K562 (cell line): ENCODE data around the gene SHANK1. TPM values are rescaled to one million over a fixed set of nuclear protein-coding genes. Genes with fewer than 3 reads are reported as not detected.

Source experiments
- ATF2 ChIP-seq: sonication (generic); formaldehyde crosslinking; IDR thresholded peaks from 2 replicates; pipeline ENCODE4 v1.8.1; 2022; ENCODE audit warnings: missing genetic modification reagents
- CEBPZ ChIP-seq: fragments of 150-350 bp; IDR thresholded peaks from 2 replicates; pipeline ENCODE4 v1.6.1; 2014; ENCODE audit warnings: low read depth, mild to moderate bottlenecking, low read length, borderline replicate concordance
- E2F3 ChIP-seq: fragments of 250-450 bp; sonication (Bioruptor Pico); IDR thresholded peaks from 2 replicates; pipeline ENCODE4 v1.4.0; 2020; ENCODE audit warnings: mild to moderate bottlenecking
- GTF2E2 ChIP-seq: fragments of 200-800 bp; sonication (Bioruptor generic); IDR thresholded peaks from 2 replicates; pipeline ENCODE4 v1.6.1; 2016; ENCODE audit warnings: missing genetic modification characterization, missing compliant biosample characterization
- HMG20B ChIP-seq: fragments of 250-450 bp; sonication (Bioruptor Pico); IDR thresholded peaks from 2 replicates; pipeline ENCODE4 v1.5.0; 2021; ENCODE audit warnings: mild to moderate bottlenecking
- ILF3 ChIP-seq: fragments of 450-650 bp; IDR thresholded peaks from 2 replicates; pipeline ENCODE4 v1.6.1; 2018; ENCODE audit warnings: antibody characterized with exemption, mild to moderate bottlenecking, moderate library complexity, borderline replicate concordance
- MAFK ChIP-seq: IDR thresholded peaks from 2 replicates; pipeline ENCODE4 v1.6.1; 2011; ENCODE audit warnings: low read length, improper control_type of control experiment
- MCM5 ChIP-seq: fragments of 450-650 bp; IDR thresholded peaks from 2 replicates; pipeline ENCODE4 v1.6.1; 2016; ENCODE audit warnings: low read depth
- MTA1 ChIP-seq: fragments of 450-650 bp; IDR thresholded peaks from 2 replicates; pipeline ENCODE4 v1.6.1; 2017; ENCODE audit warnings: borderline replicate concordance
- POLR3G ChIP-seq: IDR thresholded peaks from 2 replicates; pipeline ENCODE4 v1.6.1; 2011; ENCODE audit not compliant: insufficient read length, insufficient replicate concordance; ENCODE audit errors: extremely low read depth
- PURB ChIP-seq: sonication (generic); formaldehyde crosslinking; IDR thresholded peaks from 2 replicates; pipeline ENCODE4 v1.9.0; 2021; ENCODE audit warnings: low read depth, mild to moderate bottlenecking, missing genetic modification reagents
- STAT5B ChIP-seq: fragments of 250-450 bp; sonication (Bioruptor Pico); IDR thresholded peaks from 2 replicates; pipeline ENCODE4 v1.8.0; 2021; ENCODE audit warnings: mild to moderate bottlenecking, inconsistent platforms
- TCF7L2 ChIP-seq: fragments of 150-350 bp; IDR thresholded peaks from 2 replicates; pipeline ENCODE4 v1.6.1; 2016; ENCODE audit warnings: low read depth, mild to moderate bottlenecking, low read length, moderate library complexity
- ZC3H8 ChIP-seq: fragments of 450-650 bp; IDR thresholded peaks from 2 replicates; pipeline ENCODE4 v1.6.1; 2017
- ZFP36 ChIP-seq: fragments of 150-350 bp; IDR thresholded peaks from 2 replicates; pipeline ENCODE4 v1.6.1; 2018; ENCODE audit warnings: low read length, low read depth; ENCODE audit not compliant: partially characterized antibody
- ZKSCAN8 ChIP-seq: fragments of 200-800 bp; sonication (Bioruptor generic); IDR thresholded peaks from 2 replicates; pipeline ENCODE4 v1.6.1; 2016; ENCODE audit warnings: missing genetic modification characterization, missing compliant biosample characterization
- ZNF143 ChIP-seq: sonication (generic); formaldehyde crosslinking; IDR thresholded peaks from 2 replicates; pipeline ENCODE4 v1.9.0; 2022; ENCODE audit warnings: mild to moderate bottlenecking, missing genetic modification reagents
- polyA plus RNA-seq, 8 experiments: library from polyadenylated mRNA; depleted of rRNA in 4 of 8; stranded (reverse) in 5 of 8; unstranded in 3 of 8; fragments of >200 nt; fragmentation: Nextera tagmentation in 2 of 8; fragmentation: Illumina TruSeq in 1 of 8; extraction: Ambion mirVana in 2 of 8; extraction: Trizol in 1 of 8; gene quantifications; 2 replicates each; pipeline versions ENCODE4 v1.2.1 to v1.2.3, GENCODE V29; 2011 to 2014; ENCODE audit warnings: inconsistent platforms in 1 of 8, missing spikeins in 1 of 8
- total RNA-seq, 7 experiments: library from RNA; depleted of rRNA in 6 of 7; stranded (reverse); fragments of >200 nt in 6 of 7; fragmentation: Illumina TruSeq in 2 of 7; extraction: Trizol in 2 of 7; gene quantifications; 2 replicates each; pipeline versions ENCODE4 v1.2.1 to v1.2.3, GENCODE V29; 2011 to 2021; ENCODE audit warnings: low replicate concordance in 1 of 7
- TF ChIP-seq, protein P1 (sequence below), 3 experiments: fragments of 200-800 bp in 1 of 3; fragments of 250-450 bp in 1 of 3; fragments of 450-650 bp in 1 of 3; sonication (Bioruptor Pico) in 1 of 3; sonication (Bioruptor generic) in 1 of 3; formaldehyde crosslinking in 1 of 3; IDR thresholded peaks; 2 replicates each; pipeline versions ENCODE4 v1.6.1 to v1.8.0; 2016 to 2022; ENCODE audit warnings: mild to moderate bottlenecking in 2 of 3, missing genetic modification characterization in 2 of 3, missing compliant biosample characterization in 1 of 3, moderate library complexity in 1 of 3
- TF ChIP-seq, protein P2 (sequence below): fragments of 450-650 bp; formaldehyde crosslinking; IDR thresholded peaks from 2 replicates; pipeline ENCODE4 v1.4.0; 2022; ENCODE audit warnings: missing genetic modification characterization

The SHANK1 gene
- total and polyA plus RNA-seq, 9 of the 15 experiments (the other 6 are each of a cell fraction or from before 2014, with no cell fraction given): 0.33 to 1.3 (median 0.55) TPM; not detected in 2

GRCh38 chr19:50724522-50725217 is 5.1 kb upstream of the SHANK1 start (continued):
- TF ChIP-seq CEBPZ (no peak), STAT5B (CRISPR knock-in tag) (no peak), PURB (CRISPR knock-in tag) (no peak), ZKSCAN8 (no peak), TCF7L2 (no peak), MCM5 (no peak), GTF2E2 (no peak), MAFK (no peak), HMG20B (CRISPR knock-in tag) (no peak), POLR3G (no peak), E2F3 (CRISPR knock-in tag) (no peak), ATF2 (CRISPR knock-in tag) (no peak), ZC3H8 (no peak), MTA1 (no peak), ZNF143 (CRISPR knock-in tag) (no peak), ZFP36 (no peak), ILF3 (no peak)
- TF ChIP-seq, protein P1, sequence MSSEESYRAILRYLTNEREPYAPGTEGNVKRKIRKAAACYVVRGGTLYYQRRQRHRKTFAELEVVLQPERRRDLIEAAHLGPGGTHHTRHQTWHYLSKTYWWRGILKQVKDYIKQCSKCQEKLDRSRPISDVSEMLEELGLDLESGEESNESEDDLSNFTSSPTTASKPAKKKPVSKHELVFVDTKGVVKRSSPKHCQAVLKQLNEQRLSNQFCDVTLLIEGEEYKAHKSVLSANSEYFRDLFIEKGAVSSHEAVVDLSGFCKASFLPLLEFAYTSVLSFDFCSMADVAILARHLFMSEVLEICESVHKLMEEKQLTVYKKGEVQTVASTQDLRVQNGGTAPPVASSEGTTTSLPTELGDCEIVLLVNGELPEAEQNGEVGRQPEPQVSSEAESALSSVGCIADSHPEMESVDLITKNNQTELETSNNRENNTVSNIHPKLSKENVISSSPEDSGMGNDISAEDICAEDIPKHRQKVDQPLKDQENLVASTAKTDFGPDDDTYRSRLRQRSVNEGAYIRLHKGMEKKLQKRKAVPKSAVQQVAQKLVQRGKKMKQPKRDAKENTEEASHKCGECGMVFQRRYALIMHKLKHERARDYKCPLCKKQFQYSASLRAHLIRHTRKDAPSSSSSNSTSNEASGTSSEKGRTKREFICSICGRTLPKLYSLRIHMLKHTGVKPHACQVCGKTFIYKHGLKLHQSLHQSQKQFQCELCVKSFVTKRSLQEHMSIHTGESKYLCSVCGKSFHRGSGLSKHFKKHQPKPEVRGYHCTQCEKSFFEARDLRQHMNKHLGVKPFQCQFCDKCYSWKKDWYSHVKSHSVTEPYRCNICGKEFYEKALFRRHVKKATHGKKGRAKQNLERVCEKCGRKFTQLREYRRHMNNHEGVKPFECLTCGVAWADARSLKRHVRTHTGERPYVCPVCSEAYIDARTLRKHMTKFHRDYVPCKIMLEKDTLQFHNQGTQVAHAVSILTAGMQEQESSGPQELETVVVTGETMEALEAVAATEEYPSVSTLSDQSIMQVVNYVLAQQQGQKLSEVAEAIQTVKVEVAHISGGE (CRISPR knock-in tag; IDR thresholded peaks at IDR 0.05): no peak
- TF ChIP-seq, protein P2, sequence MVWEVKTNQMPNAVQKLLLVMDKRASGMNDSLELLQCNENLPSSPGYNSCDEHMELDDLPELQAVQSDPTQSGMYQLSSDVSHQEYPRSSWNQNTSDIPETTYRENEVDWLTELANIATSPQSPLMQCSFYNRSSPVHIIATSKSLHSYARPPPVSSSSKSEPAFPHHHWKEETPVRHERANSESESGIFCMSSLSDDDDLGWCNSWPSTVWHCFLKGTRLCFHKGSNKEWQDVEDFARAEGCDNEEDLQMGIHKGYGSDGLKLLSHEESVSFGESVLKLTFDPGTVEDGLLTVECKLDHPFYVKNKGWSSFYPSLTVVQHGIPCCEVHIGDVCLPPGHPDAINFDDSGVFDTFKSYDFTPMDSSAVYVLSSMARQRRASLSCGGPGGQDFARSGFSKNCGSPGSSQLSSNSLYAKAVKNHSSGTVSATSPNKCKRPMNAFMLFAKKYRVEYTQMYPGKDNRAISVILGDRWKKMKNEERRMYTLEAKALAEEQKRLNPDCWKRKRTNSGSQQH (CRISPR knock-in tag): no peak
